K562 (cell line): ENCODE data around the gene YJU2. TPM values are rescaled to one million over a fixed set of nuclear protein-coding genes. Genes with fewer than 3 reads are reported as not detected.
A peak's percentile ranks its signal among the peaks of the same experiment; 100 is the strongest.
"Not testable (repeated sequence)": the region's sequence is repeated elsewhere in the genome, so short reads cannot be mapped to it uniquely, and the experiment has no call there.

Experiments
- ATAC-seq: fragments of 200-7000 bp; cut with Tn5 transposase; 3 replicates; pipeline ENCODE4 v1.9.1; 2020; ENCODE audit warnings: moderate library complexity
- BruUV-seq: library from RNA; stranded (reverse); fragments of 400-500 nt; replicated peaks from 2 replicates; lab custom pipeline; 2021; lab: Mats Ljungman, UMichigan
- CTCF ChIA-PET: fragments of 300-600 bp; formaldehyde crosslinking; extraction: SDS; loops from one replicate; lab custom pipeline; 2021; ENCODE audit warnings: low intra/inter-chr PET ratio; lab: Yijun Ruan, JAX
- POLR2A ChIA-PET: fragments of 300-600, 350-650 bp; sonication (Branson Sonifier 250); formaldehyde crosslinking; extraction: SDS; loops from one replicate; lab custom pipeline; 2021; ENCODE audit warnings: antibody characterized with exemption, inconsistent platforms; lab: Yijun Ruan, JAX
- DNase-seq, 4 experiments: peaks; one replicate each; pipeline versions ENCODE4 v3.0.0 to v3.0.0-alpha.2; 2011 to 2018; ENCODE audit warnings: low spot score in 3 of 4, mixed read lengths in 3 of 4; ENCODE audit errors: extremely low read depth in 1 of 4
- FAIRE-seq: peaks from 2 replicates; lab custom pipeline; 2011; peaks lifted over from hg19 to GRCh38; lab: Jason Lieb, UNC
- H2AFZ ChIP-seq: 2 replicates; pipeline ENCODE4 v1.6.0; 2011; ENCODE audit warnings: low read depth, low read length, control low read depth, inconsistent platforms
- H3K27ac ChIP-seq: fragments of 200-600 bp; 3 replicates; pipeline ENCODE4 v1.8.0; 2011; ENCODE audit warnings: low read depth, mild to moderate bottlenecking, control low read depth, inconsistent platforms, low read length, moderate library complexity, mixed read lengths; ENCODE audit errors: extremely low read depth
- H3K27me3 ChIP-seq, 2 experiments: fragments of 300-600 bp in 1 of 2; 2 replicates in 1 of 2; 3 replicates in 1 of 2; pipeline versions ENCODE4 v1.6.0 to v1.8.0; 2011; ENCODE audit warnings: inconsistent platforms in 2 of 2, low read length in 2 of 2, mild to moderate bottlenecking in 1 of 2, mixed read lengths in 1 of 2, moderate library complexity in 1 of 2; ENCODE audit not compliant: control insufficient read depth in 2 of 2, insufficient read depth in 2 of 2
- H3K36me3 ChIP-seq: fragments of 300-600 bp; 3 replicates; pipeline ENCODE4 v1.8.0; 2011; ENCODE audit warnings: mild to moderate bottlenecking, low read length, inconsistent platforms; ENCODE audit not compliant: control insufficient read depth, insufficient read depth
- H3K4me1 ChIP-seq, 2 experiments: fragments of 200-600 bp in 1 of 2; replicated peaks in 1 of 2; 2 replicates in 1 of 2; 3 replicates in 1 of 2; pipeline versions ENCODE4 v1.5.1 to v1.8.0; 2011; ENCODE audit warnings: inconsistent platforms in 2 of 2, low read length in 2 of 2, mild to moderate bottlenecking in 1 of 2, mixed read lengths in 1 of 2, moderate library complexity in 1 of 2; ENCODE audit not compliant: control insufficient read depth in 2 of 2, insufficient read depth in 2 of 2
- H3K4me2 ChIP-seq: 2 replicates; pipeline ENCODE4 v1.6.1; 2011; ENCODE audit warnings: low read length, control low read depth, inconsistent platforms, mixed read lengths; ENCODE audit not compliant: insufficient read depth
- H3K4me3 ChIP-seq: fragments of 200-600 bp; sonication (generic), shearing (Covaris generic); 2 replicates; pipeline ENCODE4 v1.5.1; 2016; ENCODE audit warnings: control low read depth, inconsistent platforms
- H3K79me2 ChIP-seq: fragments of 200-600 bp; 3 replicates; pipeline ENCODE4 v1.8.0; 2011; ENCODE audit warnings: low read length, inconsistent platforms; ENCODE audit not compliant: control insufficient read depth, insufficient read depth
- H3K9ac ChIP-seq, 2 experiments: 2 replicates each; pipeline versions ENCODE4 v1.6.0 to v1.6.1; 2011; ENCODE audit warnings: low read depth in 2 of 2, low read length in 2 of 2, control low read depth in 1 of 2, inconsistent platforms in 1 of 2, mild to moderate bottlenecking in 1 of 2, mixed read lengths in 1 of 2; ENCODE audit not compliant: insufficient read depth in 1 of 2
- H3K9me1 ChIP-seq: one replicate; pipeline ENCODE4 v1.6.0; 2011; ENCODE audit warnings: inconsistent platforms, mild to moderate bottlenecking, low read length, moderate library complexity; ENCODE audit not compliant: control insufficient read depth, insufficient read depth
- H3K9me3 ChIP-seq: replicated peaks from 2 replicates; pipeline ENCODE4 v1.5.1; 2011; ENCODE audit warnings: low read depth, low read length, inconsistent platforms; ENCODE audit not compliant: control insufficient read depth, insufficient read depth
- H4K20me1 ChIP-seq: replicated peaks from 2 replicates; pipeline ENCODE4 v1.6.1; 2011; ENCODE audit warnings: low read length, inconsistent platforms, mixed read lengths; ENCODE audit not compliant: control insufficient read depth, insufficient read depth
- ADNP ChIP-seq: fragments of 200-800 bp; sonication (Bioruptor generic); IDR thresholded peaks from 2 replicates; pipeline ENCODE4 v1.6.1; 2016; ENCODE audit warnings: missing genetic modification characterization, missing compliant biosample characterization
- ARHGAP35 ChIP-seq: fragments of 450-650 bp; IDR thresholded peaks from 2 replicates; pipeline ENCODE4 v1.6.1; 2018; ENCODE audit not compliant: partially characterized antibody
- BCOR ChIP-seq: fragments of 450-650 bp; IDR thresholded peaks from 2 replicates; pipeline ENCODE4 v1.6.1; 2016
- BHLHE40 ChIP-seq: IDR thresholded peaks from 2 replicates; pipeline ENCODE4 v1.6.1; 2011; ENCODE audit warnings: low read length, improper control_type of control experiment
- BRD9 ChIP-seq: fragments of 450-650 bp; IDR thresholded peaks from 2 replicates; pipeline ENCODE4 v1.6.1; 2018; ENCODE audit warnings: low read depth; ENCODE audit not compliant: partially characterized antibody
- KDM1A ChIP-seq, 2 experiments: fragments of 450-650 bp; IDR thresholded peaks; 2 replicates each; pipeline ENCODE4 v1.6.1; 2016; ENCODE audit warnings: mild to moderate bottlenecking in 2 of 2
- KDM5B ChIP-seq: fragments of 200-600 bp; sonication (generic); IDR thresholded peaks from 2 replicates; pipeline ENCODE4 v1.6.1; 2012; ENCODE audit warnings: low read depth, mild to moderate bottlenecking, moderate library complexity, low read length, control low read depth, inconsistent platforms; ENCODE audit not compliant: insufficient replicate concordance
- LARP7 ChIP-seq: fragments of 450-650 bp; IDR thresholded peaks from 2 replicates; pipeline ENCODE4 v1.6.1; 2016
- RBM25 ChIP-seq: fragments of 200-400 bp; formaldehyde crosslinking; IDR thresholded peaks from 2 replicates; pipeline ENCODE4 v1.6.1; 2018; ENCODE audit warnings: low read length, low read depth, moderate library complexity; ENCODE audit not compliant: severe bottlenecking
- RCOR1 ChIP-seq, 2 experiments: IDR thresholded peaks; 2 replicates each; pipeline ENCODE4 v1.6.1; 2012; ENCODE audit warnings: low read depth in 2 of 2, low read length in 2 of 2, borderline replicate concordance in 1 of 2, improper control_type of control experiment in 1 of 2
- RFX7 ChIP-seq: fragments of 250-450 bp; sonication (Bioruptor Pico); IDR thresholded peaks from 2 replicates; pipeline ENCODE4 v1.5.1; 2021; ENCODE audit warnings: mild to moderate bottlenecking
- WHSC1 ChIP-seq: IDR thresholded peaks from one replicate; pipeline ENCODE4 v1.6.1; 2012; ENCODE audit warnings: low read length, control low read depth, inconsistent platforms
- ZFP36 ChIP-seq: fragments of 150-350 bp; IDR thresholded peaks from 2 replicates; pipeline ENCODE4 v1.6.1; 2018; ENCODE audit warnings: low read length, low read depth; ENCODE audit not compliant: partially characterized antibody
- ZNF512 ChIP-seq: IDR thresholded peaks from 2 replicates; pipeline ENCODE4 v1.6.1; 2016; ENCODE audit warnings: missing genetic modification characterization, missing compliant biosample characterization
- WGBS: fragments of 100-300 bp; shearing (Covaris generic); methylation state at CpG from one replicate; pipeline ENCODE4 v1.1.6; 2016; ENCODE audit warnings: low coverage, mixed read lengths; ENCODE audit not compliant: insufficient coverage; ENCODE audit errors: missing lambda C conversion rate; 5-methylcytosine and 5-hydroxymethylcytosine counted together
- in situ Hi-C: fragments of 300-500 bp; cut with MboI; formaldehyde crosslinking; loops from 4 replicates; pipeline ENCODE4 v1.15.0; 2018; ENCODE audit warnings: inconsistent platforms, mixed read lengths
- intact Hi-C: fragments of 100-400 bp; cut with micrococcal nuclease; formaldehyde crosslinking; loops from 2 replicates; pipeline ENCODE4 v1.14.2; 2022
- polyA plus RNA-seq, 8 experiments: library from polyadenylated mRNA; depleted of rRNA in 4 of 8; stranded (reverse) in 5 of 8; unstranded in 3 of 8; fragments of >200 nt; fragmentation: Nextera tagmentation in 2 of 8; fragmentation: Illumina TruSeq in 1 of 8; extraction: Ambion mirVana in 2 of 8; extraction: Trizol in 1 of 8; gene quantifications; 2 replicates each; pipeline versions ENCODE4 v1.2.1 to v1.2.3, GENCODE V29; 2011 to 2014; ENCODE audit warnings: inconsistent platforms in 1 of 8, missing spikeins in 1 of 8
- total RNA-seq, 7 experiments: library from RNA; depleted of rRNA in 6 of 7; stranded (reverse); fragments of >200 nt in 6 of 7; fragmentation: Illumina TruSeq in 2 of 7; extraction: Trizol in 2 of 7; gene quantifications; 2 replicates each; pipeline versions ENCODE4 v1.2.1 to v1.2.3, GENCODE V29; 2011 to 2021; ENCODE audit warnings: low replicate concordance in 1 of 7

The YJU2 gene
- total and polyA plus RNA-seq, 9 of the 15 experiments (the other 6 are each of a cell fraction or from before 2014, with no cell fraction given) = 0.41 to 34.9 (median 19.3) TPM

DNA sequence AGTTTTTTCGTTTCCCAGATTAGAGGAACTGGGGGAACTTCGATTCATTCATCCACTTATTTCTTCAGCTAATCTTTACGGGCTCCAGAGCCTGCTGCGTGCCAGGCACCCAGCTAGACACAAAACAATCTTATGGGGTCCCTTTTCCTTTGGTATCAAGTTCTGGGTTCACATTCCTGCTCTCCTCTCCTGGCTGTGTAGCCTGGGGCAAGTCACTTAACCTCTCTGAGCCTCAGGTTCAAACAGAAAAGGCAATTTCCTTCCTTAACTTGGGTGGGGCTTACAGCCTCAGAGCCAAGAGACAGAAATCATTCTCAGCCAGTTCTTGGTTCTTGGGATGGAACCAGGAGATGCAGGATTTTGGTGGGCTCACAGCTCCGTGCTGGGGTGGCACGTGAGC, 38.1 kb downstream of the YJU2 start:
- no peak for FAIRE-seq
- peak overlapping the region; percentile 57 for H2AFZ ChIP-seq

DNA sequence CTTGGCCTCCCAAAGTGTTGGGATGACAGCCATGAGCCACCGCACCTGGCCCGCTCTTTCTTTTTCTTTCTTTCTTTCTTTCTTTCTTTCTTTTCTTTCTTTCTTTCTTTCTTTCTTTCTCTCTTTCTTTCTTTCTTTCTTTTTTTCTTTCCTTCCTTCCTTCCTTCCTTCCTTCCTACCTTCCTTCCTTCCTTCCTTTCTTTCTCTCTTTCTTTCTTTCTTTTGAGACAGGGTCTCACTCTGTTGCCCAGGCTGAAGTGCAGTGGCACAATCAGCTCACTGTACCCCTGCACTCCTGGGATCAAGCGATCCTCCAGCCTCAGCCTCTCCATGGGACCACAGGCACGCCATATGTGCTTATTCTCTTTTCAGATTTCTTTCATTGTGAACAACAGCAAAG, 39.3 kb downstream of the YJU2 start:
- POLR2A ChIA-PET, in situ Hi-C loops: not testable (repeated sequence)

More for the DNA sequence above, 38.1 kb downstream of the YJU2 start:
- H3K27me3 ChIP-seq = peaks cover 16% of the 10 kb centered on the region in 2 experiments; a peak in 3 of 5 replicates
- BruUV-seq = no TSS peak
- DNase-seq (no peak), ATAC-seq (no peak)
- no peak for TF ChIP-seq KDM5B
- TF ChIP-seq BCOR = peak; percentile 88
- no peak for TF ChIP-seq ARHGAP35
- peak; percentile 19 to 65; a peak in 1 of 4 replicates for TF ChIP-seq KDM1A (IDR thresholded peaks at IDR 0.05)
- peak; percentile 80 for TF ChIP-seq ZFP36
- peak; percentile 32 for TF ChIP-seq BRD9
- TF ChIP-seq BHLHE40 = 0 out of 2 replicates have a peak, but pooled peaks have one; percentile 27
- peak; percentile 49; the same call in 1 of the 2 replicates for TF ChIP-seq ADNP (tag)
- TF ChIP-seq WHSC1 = no peak
- 0 out of 4 replicates have a peak, but pooled peaks of 1 of the 2 experiments have one; percentile 30 for TF ChIP-seq RCOR1 (IDR thresholded peaks at IDR 0.05; ENCODE audit: borderline replicate concordance in 1 of 2, low read depth in 2 of 2, low read length in 2 of 2)
- TF ChIP-seq RBM25 = peak; percentile 68
- TF ChIP-seq RFX7 (CRISPR knock-in tag) = no peak
- H3K9me3 ChIP-seq = no peaks in the 10 kb centered on the region
- peaks cover 11 to 16% of the 10 kb centered on the region in 2 experiments; a peak in 4 of 5 replicates for H3K4me1 ChIP-seq
- no peak overlapping the region for H3K27ac ChIP-seq
- no peaks in the 10 kb centered on the region for H3K36me3 ChIP-seq
- intact Hi-C loops (no loop called here), in situ Hi-C loops (no loop called here)
- H3K4me2 ChIP-seq = peak overlapping the region; percentile 51; the same call in 1 of the 2 replicates
- 0 out of 2 replicates have a peak, but pooled peaks cover 5% of the 10 kb centered on the region for H4K20me1 ChIP-seq
- ChIA-PET CTCF (no interaction called here), POLR2A (interaction anchor here (0.6 to 0.9 kb wide), 3 partner anchors 29 to 378 kb away, joined by 3 to 4 read pairs (median 3); no protein-coding TSS in a partner anchor)
- peak overlapping the region; percentile 12; the same call in 1 of the 2 replicates for H3K4me3 ChIP-seq
- WGBS = 5% methylated on average over 6 of the region's 6 CpGs
- H3K9me1 ChIP-seq = no peaks in the 10 kb centered on the region
- H3K9ac ChIP-seq = peak overlapping the region in 1 of 2 experiments; percentile 68; a peak in 2 of 4 replicates
- H3K79me2 ChIP-seq = no peaks in the 10 kb centered on the region

More for the DNA sequence above, 39.3 kb downstream of the YJU2 start:
- H3K27me3 ChIP-seq, intact Hi-C loops, H4K20me1 ChIP-seq, FAIRE-seq, H3K4me3 ChIP-seq, H3K9ac ChIP-seq, H2AFZ ChIP-seq, H3K27ac ChIP-seq, BruUV-seq, H3K9me1 ChIP-seq, CTCF ChIA-PET, H3K36me3 ChIP-seq, H3K4me2 ChIP-seq, H3K9me3 ChIP-seq, H3K79me2 ChIP-seq, DNase-seq, ATAC-seq: not testable (repeated sequence)
- TF ChIP-seq LARP7 = 0 out of 2 replicates have a peak, but pooled peaks have one; percentile 29
- TF ChIP-seq ZNF512 (tag) = peak; percentile 87
- H3K4me1 ChIP-seq = peaks cover 11 to 14% of the 10 kb centered on the region in 2 experiments; a peak in 4 of 5 replicates
- 50% methylated on average over 4 of the region's 4 CpGs for WGBS
